T1000 (cell line): ENCODE results near the gene PDZD11.
"Not testable (repeated sequence)": the region's sequence is repeated elsewhere in the genome, so short reads cannot be mapped to it uniquely, and the experiment has no call there.

Source experiments
- DNase-seq: peaks from one replicate; lab custom pipeline; 2025; ENCODE audit warnings: mixed read lengths; lab: John Stamatoyannopoulos, UW

PDZD11 gene

GRCh38 chrX:70289793-70290770 is at the start of gene PDZD11, which contains the start of gene KIF4A:
Gene PDZD11 (minus strand): TSS chrX:70289927. CDS start chrX:70289341, 586 bp downstream.
Gene KIF4A (plus strand): TSS chrX:70290104. CDS start chrX:70290459, 355 bp downstream.
- DNase-seq = peak; percentile 80

GRCh38 chrX:70338290-70338689 is 48.6 kb upstream of the PDZD11 start:
- no peak for DNase-seq

- DNase-seq = no peak
Measured at GRCh38 chrX:70336767-70337166, 47.0 kb upstream of the PDZD11 start.

GRCh38 chrX:70332600-70332999 is 42.9 kb upstream of the PDZD11 start:
- no peak for DNase-seq

GRCh38 chrX:70331161-70331560 is 41.4 kb upstream of the PDZD11 start:
- no peak for DNase-seq

- DNase-seq = no peak
Measured at GRCh38 chrX:70324326-70324725, 34.6 kb upstream of the PDZD11 start.

GRCh38 chrX:70323628-70324027 is 33.9 kb upstream of the PDZD11 start:
- DNase-seq = not testable (repeated sequence)

GRCh38 chrX:70322784-70323183 is 33.1 kb upstream of the PDZD11 start:
- DNase-seq = no peak

GRCh38 chrX:70313503-70313902 is 23.8 kb upstream of the PDZD11 start:
- no peak for DNase-seq

GRCh38 chrX:70301716-70302115 is 12.0 kb upstream of the PDZD11 start:
- no peak for DNase-seq

- DNase-seq = no peak
Measured at GRCh38 chrX:70293621-70294020, 3.9 kb upstream of the PDZD11 start.

- no peak for DNase-seq
Measured at GRCh38 chrX:70292788-70293187, 3.1 kb upstream of the PDZD11 start.

GRCh38 chrX:70289168-70289792 is 447 bp downstream of the PDZD11 start:
- no peak for DNase-seq

- DNase-seq = no peak
Measured at GRCh38 chrX:70281951-70282350, 7.8 kb downstream of the PDZD11 start, which contains the start of gene RAB41. Gene RAB41 (plus strand): TSS chrX:70282172. CDS start chrX:70282218, 46 bp downstream.

GRCh38 chrX:70280573-70280972 is 9.2 kb downstream of the PDZD11 start:
- DNase-seq = no peak

GRCh38 chrX:70279081-70279480 is 10.6 kb downstream of the PDZD11 start:
- DNase-seq = no peak

- DNase-seq = not testable (repeated sequence)
Measured at GRCh38 chrX:70274029-70274428, 15.7 kb downstream of the PDZD11 start.

- DNase-seq = no peak
Measured at GRCh38 chrX:70268034-70268433, 21.7 kb downstream of the PDZD11 start, which contains the start of gene ARR3. Gene ARR3 (plus strand): TSS chrX:70268334. CDS start chrX:70269386, 1,052 bp downstream.

GRCh38 chrX:70264784-70265183 is 24.9 kb downstream of the PDZD11 start:
- DNase-seq = no peak

- peak; percentile 2 for DNase-seq
Measured at GRCh38 chrX:70262952-70263567, 26.7 kb downstream of the PDZD11 start.

- DNase-seq = no peak
Measured at GRCh38 chrX:70260104-70260503, 29.6 kb downstream of the PDZD11 start, which contains the start of gene P2RY4. Gene P2RY4 (minus strand): TSS chrX:70260204. CDS start chrX:70259624, 580 bp downstream.
